ENCODE data around the gene FRMD3. TPM values are rescaled to one million over a fixed set of nuclear protein-coding genes. Genes with fewer than 3 reads are reported as not detected.
A peak's percentile ranks its signal among the peaks of the same experiment; 100 is the strongest.
"Not testable (repeated sequence)": the region's sequence is repeated elsewhere in the genome, so short reads cannot be mapped to it uniquely, and the experiment has no call there.

The FRMD3 gene
- total and polyA plus RNA-seq, 7 experiments from 2014 or later, result 0.85 to 2.5 (median 0.97) TPM; not detected in 1

- Histone ChIP-seq H3K4me1 (ENCODE audit: control insufficient read depth in 2 of 2, insufficient read depth in 2 of 2, low read length in 2 of 2) (no peaks in the 10 kb centered on the region), H3K36me3 (ENCODE audit: control insufficient read depth in 2 of 3, insufficient read depth in 3 of 3, low read length in 3 of 3) (no peaks in the 10 kb centered on the region), H3K4me3 (ENCODE audit: low read length) (no peak overlapping the region), H3K9me3 (ENCODE audit: control insufficient read depth in 2 of 3, low read length in 3 of 3) (no peaks in the 10 kb centered on the region), H3K27ac (ENCODE audit: low read depth, low read length) (no peak overlapping the region), H3K27me3 (ENCODE audit: control insufficient read depth in 2 of 2, insufficient read depth in 2 of 2, low read length in 2 of 2) (no peaks in the 10 kb centered on the region)
- no peak overlapping the region for H3K4me3 Mint-ChIP-seq
- intact Hi-C loops (cut with micrococcal nuclease), result no loop called here
- H3K27ac Mint-ChIP-seq, result no peak overlapping the region
- no peaks in the 10 kb centered on the region for H3K4me1 Mint-ChIP-seq
- peaks cover 0 to 7% (median 4%) of the 10 kb centered on the region in 5 donors for H3K36me3 Mint-ChIP-seq
- peaks cover 0 to 8% (median 0%) of the 10 kb centered on the region in 11 donors for H3K9me3 Mint-ChIP-seq
- ATAC-seq (no peak), DNase-seq (no peak)
- POLR2A ChIA-PET, result no interaction called here
- CTCF ChIA-PET, result no interaction called here
- peaks cover 0 to 10% (median 0%) of the 10 kb centered on the region in 5 donors for H3K27me3 Mint-ChIP-seq
These were observed 11.3 kb downstream of the FRMD3 start for GRCh38 chr9:83526901-83527300.

DNA sequence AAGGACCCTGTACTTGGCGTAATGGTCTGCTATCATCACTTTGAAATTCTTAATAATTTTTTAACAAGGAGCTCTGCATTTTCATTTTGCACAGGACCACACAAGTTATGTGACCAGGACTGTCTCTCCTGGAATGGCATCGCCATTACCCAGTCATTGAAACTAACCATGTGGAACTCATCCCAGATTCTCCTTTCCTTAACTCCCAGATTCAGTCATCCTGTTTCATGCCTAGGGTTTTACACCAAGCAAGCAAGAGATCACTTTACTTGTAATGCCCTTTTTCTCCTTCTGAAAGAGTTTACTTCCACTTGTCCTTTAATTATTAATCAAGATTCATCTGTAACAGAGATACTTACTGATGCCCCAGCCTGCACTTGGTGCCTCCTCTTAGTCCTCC is 12.0 kb downstream of the FRMD3 start:
- Histone ChIP-seq H3K27ac (ENCODE audit: low read depth, low read length) (no peak overlapping the region), H3K4me3 (ENCODE audit: low read length) (no peak overlapping the region), H3K36me3 (ENCODE audit: control insufficient read depth in 2 of 3, insufficient read depth in 3 of 3, low read length in 3 of 3) (no peaks in the 10 kb centered on the region), H3K9me3 (ENCODE audit: control insufficient read depth in 2 of 3, low read length in 3 of 3) (no peaks in the 10 kb centered on the region), H3K4me1 (ENCODE audit: control insufficient read depth in 2 of 2, insufficient read depth in 2 of 2, low read length in 2 of 2) (no peaks in the 10 kb centered on the region), H3K27me3 (ENCODE audit: control insufficient read depth in 2 of 2, insufficient read depth in 2 of 2, low read length in 2 of 2) (no peaks in the 10 kb centered on the region)
- DNase-seq, result no peak
- ATAC-seq, result no peak
- peaks cover 0 to 8% (median 0%) of the 10 kb centered on the region in 11 donors for H3K9me3 Mint-ChIP-seq
- CTCF ChIA-PET, result no interaction called here
- no peak overlapping the region for H3K4me3 Mint-ChIP-seq
- H3K36me3 Mint-ChIP-seq, result peaks cover 0 to 7% (median 4%) of the 10 kb centered on the region in 5 donors
- H3K4me1 Mint-ChIP-seq, result no peaks in the 10 kb centered on the region
- intact Hi-C loops (cut with micrococcal nuclease), result no loop called here
- POLR2A ChIA-PET, result no interaction called here
- no peak overlapping the region for H3K27ac Mint-ChIP-seq
- peaks cover 0 to 10% (median 0%) of the 10 kb centered on the region in 5 donors for H3K27me3 Mint-ChIP-seq

- H3K27me3 Mint-ChIP-seq, result peaks cover 0 to 10% (median 0%) of the 10 kb centered on the region in 5 donors
- no peak overlapping the region for H3K27ac Mint-ChIP-seq
- H3K4me3 ChIP-seq (ENCODE audit: low read length), result no peak overlapping the region
- CTCF ChIA-PET, result no interaction called here
- POLR2A ChIA-PET, result no interaction called here
- intact Hi-C loops (cut with micrococcal nuclease), result no loop called here
- H3K4me1 Mint-ChIP-seq, result no peaks in the 10 kb centered on the region
- H3K36me3 Mint-ChIP-seq, result peaks cover 0 to 4% (median 0%) of the 10 kb centered on the region in 5 donors
- H3K27me3 ChIP-seq (ENCODE audit: control insufficient read depth in 2 of 2, insufficient read depth in 2 of 2, low read length in 2 of 2), result no peaks in the 10 kb centered on the region
- no peaks in the 10 kb centered on the region for H3K9me3 ChIP-seq (ENCODE audit: control insufficient read depth in 2 of 3, low read length in 3 of 3)
- H3K27ac ChIP-seq (ENCODE audit: low read depth, low read length), result no peak overlapping the region
- H3K36me3 ChIP-seq (ENCODE audit: control insufficient read depth in 2 of 3, insufficient read depth in 3 of 3, low read length in 3 of 3), result no peaks in the 10 kb centered on the region
- DNase-seq, result no peak
- peaks cover 0 to 7% (median 2%) of the 10 kb centered on the region in 11 donors for H3K9me3 Mint-ChIP-seq
- no peak overlapping the region for H3K4me3 Mint-ChIP-seq
- ATAC-seq, result no peak
- no peaks in the 10 kb centered on the region for H3K4me1 ChIP-seq (ENCODE audit: control insufficient read depth in 2 of 2, insufficient read depth in 2 of 2, low read length in 2 of 2)
These were observed 14.5 kb downstream of the FRMD3 start for GRCh38 chr9:83523684-83524083.

GRCh38 chr9:83521411-83521810 is 16.8 kb downstream of the FRMD3 start:
- no peak overlapping the region for H3K4me3 Mint-ChIP-seq
- intact Hi-C loops (cut with micrococcal nuclease), result no loop called here
- peaks cover 0 to 7% (median 0%) of the 10 kb centered on the region in 7 donors for H3K4me1 Mint-ChIP-seq
- H3K9me3 ChIP-seq (ENCODE audit: control insufficient read depth in 2 of 3, low read length in 3 of 3), result no peaks in the 10 kb centered on the region
- no peaks in the 10 kb centered on the region for H3K27me3 ChIP-seq (ENCODE audit: control insufficient read depth in 2 of 2, insufficient read depth in 2 of 2, low read length in 2 of 2)
- CTCF ChIA-PET, result no interaction called here
- ATAC-seq (peak; percentile 45), DNase-seq (no peak)
- no peak overlapping the region for H3K27ac ChIP-seq (ENCODE audit: low read depth, low read length)
- H3K36me3 Mint-ChIP-seq, result peaks cover 0 to 4% (median 0%) of the 10 kb centered on the region in 5 donors
- no peak overlapping the region for H3K27ac Mint-ChIP-seq
- H3K4me1 ChIP-seq (ENCODE audit: control insufficient read depth in 2 of 2, insufficient read depth in 2 of 2, low read length in 2 of 2), result no peaks in the 10 kb centered on the region
- H3K9me3 Mint-ChIP-seq, result peaks cover 0 to 7% (median 3%) of the 10 kb centered on the region in 11 donors
- peaks cover 0 to 15% (median 5%) of the 10 kb centered on the region in 5 donors for H3K27me3 Mint-ChIP-seq
- POLR2A ChIA-PET, result no interaction called here
- H3K4me3 ChIP-seq (ENCODE audit: low read length), result no peak overlapping the region
- H3K36me3 ChIP-seq (ENCODE audit: control insufficient read depth in 2 of 3, insufficient read depth in 3 of 3, low read length in 3 of 3), result no peaks in the 10 kb centered on the region

DNA sequence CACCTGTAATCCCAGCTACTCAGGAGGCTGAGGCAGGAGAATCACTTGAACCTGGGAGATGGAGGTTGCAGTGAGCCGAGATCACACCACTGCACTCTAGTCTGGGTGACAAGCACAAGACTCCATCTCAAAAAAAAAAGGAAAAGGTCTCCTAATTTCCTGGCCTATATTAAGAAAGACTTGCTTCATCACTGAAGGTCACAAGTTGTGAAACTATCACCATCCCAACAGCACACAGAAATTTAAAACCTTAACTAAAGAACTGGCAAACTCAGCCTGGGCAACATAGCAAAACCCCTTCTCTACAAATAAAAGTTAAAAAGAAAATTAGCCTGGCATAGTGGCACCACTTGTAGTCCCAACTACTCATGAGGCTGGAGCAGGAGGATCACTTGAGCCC is 17.2 kb downstream of the FRMD3 start:
- CTCF ChIA-PET, result no interaction called here
- POLR2A ChIA-PET, result no interaction called here
- Mint-ChIP-seq H3K27me3 (peaks cover 0 to 17% (median under 1%) of the 10 kb centered on the region in 5 donors), H3K4me3 (no peak overlapping the region), H3K36me3 (peaks cover 0 to 4% (median 0%) of the 10 kb centered on the region in 5 donors), H3K4me1 (peaks cover 0 to 7% (median 0%) of the 10 kb centered on the region in 7 donors), H3K27ac (no peak overlapping the region), H3K9me3 (peaks cover 0 to 7% (median 3%) of the 10 kb centered on the region in 11 donors)
- Histone ChIP-seq H3K4me1 (ENCODE audit: control insufficient read depth in 2 of 2, insufficient read depth in 2 of 2, low read length in 2 of 2) (no peaks in the 10 kb centered on the region), H3K36me3 (ENCODE audit: control insufficient read depth in 2 of 3, insufficient read depth in 3 of 3, low read length in 3 of 3) (no peaks in the 10 kb centered on the region), H3K27me3 (ENCODE audit: control insufficient read depth in 2 of 2, insufficient read depth in 2 of 2, low read length in 2 of 2) (no peaks in the 10 kb centered on the region), H3K9me3 (ENCODE audit: control insufficient read depth in 2 of 3, low read length in 3 of 3) (no peaks in the 10 kb centered on the region), H3K4me3 (ENCODE audit: low read length) (no peak overlapping the region), H3K27ac (ENCODE audit: low read depth, low read length) (no peak overlapping the region)
- ATAC-seq (no peak), DNase-seq (no peak)
- intact Hi-C loops (cut with micrococcal nuclease), result no loop called here

DNA sequence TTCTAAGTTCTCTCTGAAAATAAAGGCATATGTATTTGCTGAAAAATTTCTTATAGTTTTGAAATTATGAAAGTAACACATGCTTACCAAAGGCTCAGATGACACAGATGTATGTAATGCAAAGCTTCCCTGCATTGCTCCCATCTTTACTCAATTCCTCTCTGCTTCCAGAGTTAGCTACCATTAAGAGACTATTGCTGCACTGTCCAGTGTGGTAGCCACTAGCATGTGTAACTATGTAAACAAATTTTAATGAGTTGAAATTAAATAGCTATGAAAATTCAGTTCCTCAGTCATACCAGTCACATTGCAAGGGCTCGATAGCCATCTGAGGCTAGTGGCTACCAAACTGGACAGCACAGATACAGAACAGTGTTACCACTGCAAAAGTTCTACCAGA is 17.9 kb downstream of the FRMD3 start:
- ChIA-PET CTCF (no interaction called here), POLR2A (no interaction called here)
- DNase-seq (no peak), ATAC-seq (no peak)
- Histone ChIP-seq H3K27me3 (ENCODE audit: control insufficient read depth in 2 of 2, insufficient read depth in 2 of 2, low read length in 2 of 2) (no peaks in the 10 kb centered on the region), H3K4me3 (ENCODE audit: low read length) (no peak overlapping the region), H3K27ac (ENCODE audit: low read depth, low read length) (no peak overlapping the region), H3K9me3 (ENCODE audit: control insufficient read depth in 2 of 3, low read length in 3 of 3) (no peaks in the 10 kb centered on the region), H3K36me3 (ENCODE audit: control insufficient read depth in 2 of 3, insufficient read depth in 3 of 3, low read length in 3 of 3) (no peaks in the 10 kb centered on the region), H3K4me1 (ENCODE audit: control insufficient read depth in 2 of 2, insufficient read depth in 2 of 2, low read length in 2 of 2) (no peaks in the 10 kb centered on the region)
- intact Hi-C loops (cut with micrococcal nuclease), result no loop called here
- peaks cover 0 to 19% (median 0%) of the 10 kb centered on the region in 5 donors for H3K27me3 Mint-ChIP-seq
- no peak overlapping the region for H3K4me3 Mint-ChIP-seq
- H3K4me1 Mint-ChIP-seq, result peaks cover 0 to 7% (median 0%) of the 10 kb centered on the region in 7 donors
- H3K9me3 Mint-ChIP-seq, result peaks cover 0 to 7% (median 3%) of the 10 kb centered on the region in 11 donors
- H3K27ac Mint-ChIP-seq, result no peak overlapping the region
- H3K36me3 Mint-ChIP-seq, result peaks cover 0 to 4% (median 0%) of the 10 kb centered on the region in 5 donors

DNA sequence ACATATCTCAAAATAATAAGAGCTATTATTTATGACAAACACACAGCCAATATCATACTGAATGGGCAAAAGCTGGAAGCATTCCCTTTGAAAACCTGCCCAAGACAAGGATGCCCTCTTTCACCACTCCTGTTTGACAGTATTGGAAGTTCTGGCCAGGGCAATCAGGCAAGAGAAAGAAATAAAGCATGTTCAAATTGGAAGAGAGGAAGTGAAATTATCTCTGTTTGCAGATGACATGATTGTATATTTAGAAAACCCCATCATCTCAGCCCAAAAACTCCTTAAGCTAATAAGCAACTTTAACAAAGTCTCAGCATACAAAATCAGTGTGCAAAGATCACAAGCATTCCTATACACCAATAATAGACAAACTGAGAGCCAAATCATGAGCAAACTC is 20.2 kb downstream of the FRMD3 start:
- H3K27ac Mint-ChIP-seq; H3K9me3 ChIP-seq (ENCODE audit: control insufficient read depth in 2 of 3, low read length in 3 of 3); H3K4me3 ChIP-seq (ENCODE audit: low read length); DNase-seq; H3K27me3 ChIP-seq (ENCODE audit: control insufficient read depth in 2 of 2, insufficient read depth in 2 of 2, low read length in 2 of 2); H3K4me1 ChIP-seq (ENCODE audit: control insufficient read depth in 2 of 2, insufficient read depth in 2 of 2, low read length in 2 of 2); intact Hi-C loops (cut with micrococcal nuclease); POLR2A ChIA-PET; H3K4me1 Mint-ChIP-seq; ATAC-seq; H3K9me3 Mint-ChIP-seq; H3K27ac ChIP-seq (ENCODE audit: low read depth, low read length); H3K36me3 Mint-ChIP-seq; CTCF ChIA-PET; H3K4me3 Mint-ChIP-seq; H3K36me3 ChIP-seq (ENCODE audit: control insufficient read depth in 2 of 3, insufficient read depth in 3 of 3, low read length in 3 of 3): not testable (repeated sequence)
- H3K27me3 Mint-ChIP-seq, result peaks cover 0 to 18% (median 0%) of the 10 kb centered on the region in 5 donors
